WTC11 (cell line): ENCODE measurements around the gene PPARD. TPM values are rescaled to one million over a fixed set of nuclear protein-coding genes. Genes with fewer than 3 reads are reported as not detected.
A peak's percentile ranks its signal among the peaks of the same experiment; 100 is the strongest.

Experiments
- ATAC-seq: fragments of 200-7000 bp; cut with Tn5 transposase; 2 replicates; pipeline ENCODE4 v1.10.0; 2021; ENCODE audit warnings: mild to moderate bottlenecking, moderate library complexity
- CTCF ChIA-PET: fragments of 300-600 bp; sonication (Branson Sonifier 250); formaldehyde crosslinking; loops from one replicate; lab custom pipeline; 2021; ENCODE audit warnings: antibody characterized with exemption; lab: Charles Lee
- POLR2A ChIA-PET: fragments of 350-600 bp; sonication (Branson Sonifier 250); formaldehyde crosslinking; loops from one replicate; lab custom pipeline; 2021; ENCODE audit warnings: antibody characterized with exemption; lab: Charles Lee
- DNase-seq: peaks from one replicate; pipeline ENCODE4 v3.0.0; 2021; ENCODE audit warnings: low spot score
- H3K27ac Mint-ChIP-seq: 2 replicates; pipeline ENCODE4 v1.8.0; 2021; ENCODE audit warnings: mixed read lengths
- H3K27me3 Mint-ChIP-seq: 2 replicates; pipeline ENCODE4 v1.8.0; 2021; ENCODE audit warnings: low read depth, mild to moderate bottlenecking, moderate library complexity, mixed read lengths
- H3K36me3 Mint-ChIP-seq: 2 replicates; pipeline ENCODE4 v1.8.0; 2021; ENCODE audit warnings: mixed read lengths
- H3K4me1 Mint-ChIP-seq: 2 replicates; pipeline ENCODE4 v1.8.0; 2022; ENCODE audit warnings: mixed read lengths
- H3K4me3 Mint-ChIP-seq: 2 replicates; pipeline ENCODE4 v1.8.0; 2021; ENCODE audit warnings: mild to moderate bottlenecking, moderate library complexity, mixed read lengths
- H3K9me3 Mint-ChIP-seq: 2 replicates; pipeline ENCODE4 v1.8.0; 2021; ENCODE audit warnings: mixed read lengths
- CREM ChIP-seq: sonication (generic); formaldehyde crosslinking; IDR thresholded peaks from 2 replicates; pipeline ENCODE4 v1.8.1; 2022; ENCODE audit warnings: mild to moderate bottlenecking, missing genetic modification reagents, moderate library complexity
- EMX1 ChIP-seq: fragments of 250-450 bp; sonication (Bioruptor Pico); IDR thresholded peaks from 2 replicates; pipeline ENCODE4 v1.8.0; 2021; ENCODE audit warnings: mild to moderate bottlenecking
- ESRRA ChIP-seq: sonication (generic); formaldehyde crosslinking; IDR thresholded peaks from 2 replicates; pipeline ENCODE4 v1.8.1; 2022; ENCODE audit warnings: mild to moderate bottlenecking, missing genetic modification reagents, borderline replicate concordance
- FOXJ3 ChIP-seq: sonication (generic); formaldehyde crosslinking; IDR thresholded peaks from 2 replicates; pipeline ENCODE4 v1.9.0; 2021; ENCODE audit warnings: missing genetic modification reagents, mild to moderate bottlenecking, borderline replicate concordance
- GABPB1 ChIP-seq: sonication (generic); formaldehyde crosslinking; IDR thresholded peaks from 2 replicates; pipeline ENCODE4 v1.8.1; 2023; ENCODE audit warnings: mild to moderate bottlenecking, missing genetic modification reagents
- GTF2I ChIP-seq: fragments of 250-450 bp; sonication (Bioruptor Pico); conservative IDR thresholded peaks from 2 replicates; pipeline ENCODE4 v1.4.0; 2021; ENCODE audit warnings: mild to moderate bottlenecking
- JAZF1 ChIP-seq: fragments of 250-450 bp; sonication (Bioruptor Pico); IDR thresholded peaks from 2 replicates; pipeline ENCODE4 v1.9.0; 2021; ENCODE audit warnings: moderate library complexity, mild to moderate bottlenecking, inconsistent platforms
- JUN ChIP-seq: sonication (generic); formaldehyde crosslinking; IDR thresholded peaks from 2 replicates; pipeline ENCODE4 v1.8.0; 2023; ENCODE audit warnings: mild to moderate bottlenecking, missing genetic modification reagents
- MYBL2 ChIP-seq: sonication (generic); formaldehyde crosslinking; IDR thresholded peaks from 2 replicates; pipeline ENCODE4 v1.8.1; 2023; ENCODE audit warnings: mild to moderate bottlenecking, moderate library complexity, missing genetic modification reagents
- NFATC4 ChIP-seq: fragments of 250-450 bp; sonication (Bioruptor Pico); IDR thresholded peaks from 2 replicates; pipeline ENCODE4 v1.9.0; 2021; ENCODE audit warnings: mild to moderate bottlenecking
- PREB ChIP-seq: sonication (generic); formaldehyde crosslinking; IDR thresholded peaks from 2 replicates; pipeline ENCODE4 v1.8.1; 2022; ENCODE audit warnings: mild to moderate bottlenecking, missing genetic modification reagents, moderate library complexity, borderline replicate concordance
- SMAD3 ChIP-seq: sonication (generic); formaldehyde crosslinking; IDR thresholded peaks from 2 replicates; pipeline ENCODE4 v1.8.0; 2022; ENCODE audit warnings: missing genetic modification reagents, mild to moderate bottlenecking, borderline replicate concordance
- TP53 ChIP-seq: sonication (generic); formaldehyde crosslinking; IDR thresholded peaks from 2 replicates; pipeline ENCODE4 v1.8.1; 2023; ENCODE audit warnings: mild to moderate bottlenecking, missing genetic modification reagents
- ZNF423 ChIP-seq: fragments of 250-450 bp; sonication (Bioruptor Pico); IDR thresholded peaks from 2 replicates; pipeline ENCODE4 v2.1.2; 2022; ENCODE audit warnings: mild to moderate bottlenecking, moderate library complexity
- ZNF532 ChIP-seq: fragments of 250-450 bp; sonication (Bioruptor Pico); IDR thresholded peaks from 2 replicates; pipeline ENCODE4 v1.9.0; 2021; ENCODE audit warnings: mild to moderate bottlenecking, borderline replicate concordance
- ZNF671 ChIP-seq: fragments of 250-450 bp; sonication (Bioruptor Pico); IDR thresholded peaks from 2 replicates; pipeline ENCODE4 v1.8.0; 2021; ENCODE audit warnings: mild to moderate bottlenecking
- ZSCAN18 ChIP-seq: fragments of 250-450 bp; sonication (Bioruptor Pico); IDR thresholded peaks from 2 replicates; pipeline ENCODE4 v2.1.2; 2022; ENCODE audit warnings: mild to moderate bottlenecking, moderate library complexity
- total RNA-seq: library from RNA; stranded (reverse); gene quantifications from 3 replicates; pipeline ENCODE4 v1.2.3, GENCODE V29; 2021
- TF ChIP-seq, protein P1 (sequence below): fragments of 250-450 bp; sonication (Bioruptor Pico); conservative IDR thresholded peaks from 2 replicates; pipeline ENCODE4 v1.9.0; 2021; ENCODE audit warnings: mild to moderate bottlenecking
- TF ChIP-seq, protein P2 (sequence below): sonication (generic); formaldehyde crosslinking; IDR thresholded peaks from 2 replicates; pipeline ENCODE4 v1.8.1; 2023; ENCODE audit warnings: mild to moderate bottlenecking, moderate library complexity, missing genetic modification reagents
- TF ChIP-seq, protein P3 (sequence below): sonication (generic); formaldehyde crosslinking; IDR thresholded peaks from 2 replicates; pipeline ENCODE4 v1.8.0; 2023; ENCODE audit warnings: mild to moderate bottlenecking, missing genetic modification reagents
- TF ChIP-seq, protein P4 (sequence below): fragments of 200-600 bp; IDR thresholded peaks from 2 replicates; pipeline ENCODE4 v1.8.0; 2022; ENCODE audit warnings: antibody characterized with exemption

PPARD gene
- total RNA-seq, 1 experiment from 2014 or later: 14.7 TPM

GRCh38 chr6:35473850-35474130, 131.4 kb downstream of the PPARD start (continued):
- TF ChIP-seq, protein P1, sequence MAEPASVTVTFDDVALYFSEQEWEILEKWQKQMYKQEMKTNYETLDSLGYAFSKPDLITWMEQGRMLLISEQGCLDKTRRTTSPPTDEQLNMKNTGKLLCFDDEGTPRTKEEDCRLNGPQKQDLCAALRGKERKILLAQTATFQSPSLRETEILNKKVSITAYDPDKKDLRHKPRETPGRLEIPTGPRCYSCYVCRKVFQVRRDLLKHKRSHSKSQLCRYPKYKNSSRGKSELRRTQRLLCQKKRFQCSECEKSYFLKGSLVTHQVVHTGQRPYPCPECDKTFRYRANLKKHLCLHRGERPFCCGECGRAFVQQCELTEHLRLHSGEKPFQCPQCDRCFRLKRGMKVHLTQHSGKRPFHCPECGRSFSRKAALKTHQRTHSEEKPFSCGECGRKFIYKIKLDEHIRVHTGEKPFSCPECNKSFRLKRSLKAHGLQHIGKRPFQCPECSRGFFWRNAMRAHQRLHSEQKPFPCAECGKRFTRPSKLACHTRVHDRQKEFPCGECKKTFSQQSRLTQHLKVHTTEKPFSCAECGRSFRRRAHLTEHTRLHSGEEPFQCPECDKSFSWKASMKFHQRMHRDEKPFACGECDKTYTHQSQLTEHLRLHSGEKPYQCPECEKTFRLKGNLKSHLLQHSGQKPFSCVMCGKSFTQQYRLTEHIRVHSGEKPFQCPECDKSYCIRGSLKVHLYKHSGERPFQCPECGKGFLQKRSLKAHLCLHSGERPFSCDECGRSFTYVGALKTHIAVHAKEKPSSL: peak; percentile 83
- peak; percentile 83; the same call in 1 of the 2 replicates for TF ChIP-seq NFATC4
- no peak for TF ChIP-seq GABPB1
- TF ChIP-seq ZNF423: no peak
- TF ChIP-seq, protein P2, sequence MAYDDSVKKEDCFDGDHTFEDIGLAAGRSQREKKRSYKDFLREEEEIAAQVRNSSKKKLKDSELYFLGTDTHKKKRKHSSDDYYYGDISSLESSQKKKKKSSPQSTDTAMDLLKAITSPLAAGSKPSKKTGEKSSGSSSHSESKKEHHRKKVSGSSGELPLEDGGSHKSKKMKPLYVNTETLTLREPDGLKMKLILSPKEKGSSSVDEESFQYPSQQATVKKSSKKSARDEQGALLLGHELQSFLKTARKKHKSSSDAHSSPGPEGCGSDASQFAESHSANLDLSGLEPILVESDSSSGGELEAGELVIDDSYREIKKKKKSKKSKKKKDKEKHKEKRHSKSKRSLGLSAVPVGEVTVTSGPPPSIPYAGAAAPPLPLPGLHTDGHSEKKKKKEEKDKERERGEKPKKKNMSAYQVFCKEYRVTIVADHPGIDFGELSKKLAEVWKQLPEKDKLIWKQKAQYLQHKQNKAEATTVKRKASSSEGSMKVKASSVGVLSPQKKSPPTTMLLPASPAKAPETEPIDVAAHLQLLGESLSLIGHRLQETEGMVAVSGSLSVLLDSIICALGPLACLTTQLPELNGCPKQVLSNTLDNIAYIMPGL (CRISPR knock-in tag): no peak
- TF ChIP-seq SMAD3 (CRISPR knock-in tag): no peak
- TF ChIP-seq FOXJ3 (CRISPR knock-in tag): no peak
- TF ChIP-seq, protein P3, sequence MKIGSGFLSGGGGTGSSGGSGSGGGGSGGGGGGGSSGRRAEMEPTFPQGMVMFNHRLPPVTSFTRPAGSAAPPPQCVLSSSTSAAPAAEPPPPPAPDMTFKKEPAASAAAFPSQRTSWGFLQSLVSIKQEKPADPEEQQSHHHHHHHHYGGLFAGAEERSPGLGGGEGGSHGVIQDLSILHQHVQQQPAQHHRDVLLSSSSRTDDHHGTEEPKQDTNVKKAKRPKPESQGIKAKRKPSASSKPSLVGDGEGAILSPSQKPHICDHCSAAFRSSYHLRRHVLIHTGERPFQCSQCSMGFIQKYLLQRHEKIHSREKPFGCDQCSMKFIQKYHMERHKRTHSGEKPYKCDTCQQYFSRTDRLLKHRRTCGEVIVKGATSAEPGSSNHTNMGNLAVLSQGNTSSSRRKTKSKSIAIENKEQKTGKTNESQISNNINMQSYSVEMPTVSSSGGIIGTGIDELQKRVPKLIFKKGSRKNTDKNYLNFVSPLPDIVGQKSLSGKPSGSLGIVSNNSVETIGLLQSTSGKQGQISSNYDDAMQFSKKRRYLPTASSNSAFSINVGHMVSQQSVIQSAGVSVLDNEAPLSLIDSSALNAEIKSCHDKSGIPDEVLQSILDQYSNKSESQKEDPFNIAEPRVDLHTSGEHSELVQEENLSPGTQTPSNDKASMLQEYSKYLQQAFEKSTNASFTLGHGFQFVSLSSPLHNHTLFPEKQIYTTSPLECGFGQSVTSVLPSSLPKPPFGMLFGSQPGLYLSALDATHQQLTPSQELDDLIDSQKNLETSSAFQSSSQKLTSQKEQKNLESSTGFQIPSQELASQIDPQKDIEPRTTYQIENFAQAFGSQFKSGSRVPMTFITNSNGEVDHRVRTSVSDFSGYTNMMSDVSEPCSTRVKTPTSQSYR: no peak
- TF ChIP-seq, protein P4, sequence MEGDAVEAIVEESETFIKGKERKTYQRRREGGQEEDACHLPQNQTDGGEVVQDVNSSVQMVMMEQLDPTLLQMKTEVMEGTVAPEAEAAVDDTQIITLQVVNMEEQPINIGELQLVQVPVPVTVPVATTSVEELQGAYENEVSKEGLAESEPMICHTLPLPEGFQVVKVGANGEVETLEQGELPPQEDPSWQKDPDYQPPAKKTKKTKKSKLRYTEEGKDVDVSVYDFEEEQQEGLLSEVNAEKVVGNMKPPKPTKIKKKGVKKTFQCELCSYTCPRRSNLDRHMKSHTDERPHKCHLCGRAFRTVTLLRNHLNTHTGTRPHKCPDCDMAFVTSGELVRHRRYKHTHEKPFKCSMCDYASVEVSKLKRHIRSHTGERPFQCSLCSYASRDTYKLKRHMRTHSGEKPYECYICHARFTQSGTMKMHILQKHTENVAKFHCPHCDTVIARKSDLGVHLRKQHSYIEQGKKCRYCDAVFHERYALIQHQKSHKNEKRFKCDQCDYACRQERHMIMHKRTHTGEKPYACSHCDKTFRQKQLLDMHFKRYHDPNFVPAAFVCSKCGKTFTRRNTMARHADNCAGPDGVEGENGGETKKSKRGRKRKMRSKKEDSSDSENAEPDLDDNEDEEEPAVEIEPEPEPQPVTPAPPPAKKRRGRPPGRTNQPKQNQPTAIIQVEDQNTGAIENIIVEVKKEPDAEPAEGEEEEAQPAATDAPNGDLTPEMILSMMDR: no peak
- no peak for TF ChIP-seq ZSCAN18
- TF ChIP-seq ZNF671: peak; percentile 89
- TF ChIP-seq MYBL2: no peak
- TF ChIP-seq JUN (CRISPR knock-in tag): no peak

DNA sequence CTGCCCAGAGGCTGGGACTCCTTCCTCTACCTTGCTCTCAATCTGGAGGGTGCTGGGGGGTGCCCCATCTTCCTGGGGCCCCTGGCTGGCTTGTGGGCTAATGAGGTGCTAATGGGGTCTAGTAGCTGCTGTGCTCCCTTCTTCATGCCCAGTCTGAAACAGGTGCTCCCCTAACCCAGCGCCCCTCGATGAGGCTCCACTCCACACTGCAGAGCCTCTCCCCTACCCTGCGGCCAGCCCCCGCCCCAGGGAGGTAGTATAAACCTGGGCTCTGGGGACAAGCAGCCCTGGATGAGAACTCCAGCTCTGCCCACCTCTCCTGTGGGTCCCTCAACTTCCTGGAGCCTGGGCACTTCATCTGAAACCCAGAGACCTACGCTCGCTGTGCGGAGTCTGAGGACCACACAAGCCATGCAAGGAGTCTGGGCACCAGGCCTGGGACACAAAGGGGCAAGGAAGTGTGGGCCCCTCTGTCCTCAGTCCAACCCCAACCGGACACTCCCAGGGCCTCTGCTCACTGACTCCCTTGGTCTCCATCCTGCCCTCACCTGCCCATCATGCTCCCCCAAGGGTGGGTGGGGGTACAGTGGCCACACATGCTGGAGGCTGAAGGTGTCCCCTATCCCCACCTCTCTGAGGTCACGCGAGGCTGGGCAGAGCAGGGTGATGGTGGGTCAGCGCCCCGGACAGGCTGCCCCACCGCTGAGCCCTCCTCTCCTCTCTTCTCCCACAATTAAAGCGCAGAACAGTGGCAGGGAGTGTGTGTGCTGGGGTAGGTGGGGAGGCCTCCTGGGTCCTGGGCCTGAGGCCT, 132.0 kb downstream of the PPARD start:
- no peak for DNase-seq
- ATAC-seq: peak; percentile 18
- H3K27me3 Mint-ChIP-seq: peaks cover 4% of the 10 kb centered on the region
- TF ChIP-seq GTF2I (CRISPR knock-in tag): no peak
- no peak for TF ChIP-seq GABPB1
- TF ChIP-seq JAZF1 (CRISPR knock-in tag): no peak
- TF ChIP-seq EMX1 (CRISPR knock-in tag): peak; percentile 74; the same call in 1 of the 2 replicates
- TF ChIP-seq TP53 (CRISPR knock-in tag): no peak
- TF ChIP-seq ZNF532: peak; percentile 25; the same call in 1 of the 2 replicates
- no peak for TF ChIP-seq PREB (CRISPR knock-in tag)
- TF ChIP-seq CREM (CRISPR knock-in tag): no peak
- no peak for TF ChIP-seq ESRRA (CRISPR knock-in tag)

More for the DNA sequence above, 132.0 kb downstream of the PPARD start:
- Mint-ChIP-seq H3K4me1 (peaks cover 45% of the 10 kb centered on the region), H3K4me3 (no peak overlapping the region), H3K36me3 (peaks cover 53% of the 10 kb centered on the region), H3K27ac (no peak overlapping the region), H3K9me3 (no peaks in the 10 kb centered on the region)
- ChIA-PET POLR2A (interaction anchor here (0.5 to 7.9 kb wide), 12 partner anchors 7 to 256 kb away, joined by 3 to 54 read pairs (median 4); partner anchors contain the start of gene TEAD3), CTCF (interaction anchor here (0.6 to 1.5 kb wide), 5 partner anchors 15 to 262 kb away, joined by 3 to 9 read pairs (median 4); no protein-coding TSS in a partner anchor)
